Measurements from ENCODE around the gene DACH1. TPM values are rescaled to one million over a fixed set of nuclear protein-coding genes. Genes with fewer than 3 reads are reported as not detected.
A peak's percentile ranks its signal among the peaks of the same experiment; 100 is the strongest.

DACH1 gene
- total RNA-seq, 1 donor from 2014 or later = 23.6 TPM

DNA sequence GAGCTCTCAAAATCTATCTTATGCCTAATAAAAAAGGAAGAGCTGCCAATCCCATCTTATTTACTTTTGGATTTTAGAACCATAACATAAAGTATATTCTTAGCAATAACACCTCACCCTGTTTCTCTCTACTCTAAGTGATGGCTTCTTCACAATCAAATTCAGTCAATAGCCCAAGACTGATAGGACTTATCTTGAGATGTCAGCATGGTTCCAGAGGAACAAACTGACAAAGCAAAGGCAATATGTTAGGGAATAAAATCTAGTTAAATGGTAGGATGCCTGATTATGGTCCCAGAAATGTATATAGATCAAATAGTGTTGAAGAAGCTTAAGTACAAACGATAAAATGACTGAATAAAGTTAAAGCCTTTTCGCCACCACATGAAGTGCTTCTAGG lies 36.3 kb downstream of the DACH1 start:
- no peak for DNase-seq (ENCODE audit: extremely low read depth, low read depth, low spot score)

GRCh38 chr13:71830323-71830722 lies 36.7 kb downstream of the DACH1 start:
- DNase-seq (ENCODE audit: extremely low read depth, low read depth, low spot score) = no peak

- no peak for DNase-seq (ENCODE audit: extremely low read depth, low read depth, low spot score)
Observed at GRCh38 chr13:71829547-71829946, 37.5 kb downstream of the DACH1 start.

DNA sequence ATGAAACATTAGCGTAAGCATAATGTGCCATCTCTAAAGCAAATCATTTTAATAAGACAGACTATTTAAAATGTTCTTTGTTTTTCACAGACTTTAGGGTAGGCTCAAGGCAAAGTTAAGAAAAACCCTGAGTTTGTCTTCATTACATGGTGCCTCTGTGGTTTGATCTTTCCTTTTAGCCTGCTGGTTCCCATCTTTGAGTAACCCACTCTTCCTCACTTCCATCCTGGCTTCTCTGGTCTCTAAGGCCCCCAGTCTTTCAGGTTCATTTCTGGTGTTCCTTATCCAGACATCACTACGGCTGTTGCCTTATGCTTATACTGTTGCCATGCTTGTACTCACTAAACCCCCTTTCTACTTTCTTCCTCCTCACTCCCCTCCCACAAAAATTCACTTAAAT lies 38.4 kb downstream of the DACH1 start:
- DNase-seq (ENCODE audit: extremely low read depth, low read depth, low spot score) = no peak

- no peak for DNase-seq (ENCODE audit: extremely low read depth, low read depth, low spot score)
Observed at GRCh38 chr13:71828117-71828516, 38.9 kb downstream of the DACH1 start.

GRCh38 chr13:71827241-71827640 lies 39.8 kb downstream of the DACH1 start:
- no peak for DNase-seq (ENCODE audit: extremely low read depth, low read depth, low spot score)

GRCh38 chr13:71820699-71821098 lies 46.3 kb downstream of the DACH1 start:
- no peak for DNase-seq (ENCODE audit: extremely low read depth, low read depth, low spot score)

- no peak for DNase-seq (ENCODE audit: extremely low read depth, low read depth, low spot score)
Observed at GRCh38 chr13:71817335-71817734, 49.7 kb downstream of the DACH1 start.

DNA sequence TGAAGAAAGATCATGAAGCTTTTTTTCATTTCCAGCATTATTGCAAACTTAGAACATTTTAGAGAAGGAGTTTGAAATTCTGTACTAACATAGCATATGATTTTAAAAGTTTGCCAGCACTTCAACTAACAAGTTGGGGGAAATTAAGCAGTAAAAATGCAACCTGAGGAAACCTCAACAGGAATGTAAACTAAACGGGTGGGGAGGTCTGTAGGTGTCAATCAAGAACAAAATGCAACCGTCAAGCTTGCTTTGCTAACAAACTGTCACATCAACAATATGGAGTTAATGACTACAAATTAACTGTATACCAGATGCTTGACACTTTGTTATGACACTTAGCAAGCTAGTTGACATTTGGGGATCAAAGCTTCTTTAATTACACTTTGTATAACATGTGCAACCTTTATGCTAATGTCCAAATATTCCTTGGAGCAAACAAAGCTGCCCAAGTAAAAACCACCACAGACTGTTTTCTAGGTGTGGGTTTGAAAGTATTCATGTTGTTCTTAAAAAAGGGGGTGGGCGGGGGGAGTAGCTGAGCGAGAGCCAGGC lies 52.1 kb downstream of the DACH1 start:
- no peak for DNase-seq (ENCODE audit: extremely low read depth, low read depth, low spot score)

DNA sequence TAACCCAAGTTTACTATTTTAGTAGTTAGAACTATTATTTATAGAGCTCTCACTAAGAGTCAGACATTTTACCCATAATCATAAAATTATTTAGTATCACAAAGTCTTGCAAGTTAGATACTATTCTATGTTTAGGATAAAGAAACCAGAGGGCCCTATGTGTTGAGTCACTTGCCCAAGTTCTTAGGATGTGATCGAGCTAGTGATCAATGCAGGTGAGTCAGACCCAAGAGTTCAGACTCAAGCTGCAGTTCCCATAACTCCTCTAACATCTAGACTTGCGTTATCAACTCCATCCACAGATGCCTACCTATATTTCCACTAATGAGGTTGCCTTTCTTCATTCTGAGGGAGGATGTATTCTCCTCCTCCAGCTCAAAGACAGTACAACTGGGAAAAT lies 53.8 kb downstream of the DACH1 start:
- DNase-seq (ENCODE audit: extremely low read depth, low read depth, low spot score) = no peak

- DNase-seq (ENCODE audit: extremely low read depth, low read depth, low spot score) = no peak
Observed at GRCh38 chr13:71811344-71811743, 55.7 kb downstream of the DACH1 start.

DNA sequence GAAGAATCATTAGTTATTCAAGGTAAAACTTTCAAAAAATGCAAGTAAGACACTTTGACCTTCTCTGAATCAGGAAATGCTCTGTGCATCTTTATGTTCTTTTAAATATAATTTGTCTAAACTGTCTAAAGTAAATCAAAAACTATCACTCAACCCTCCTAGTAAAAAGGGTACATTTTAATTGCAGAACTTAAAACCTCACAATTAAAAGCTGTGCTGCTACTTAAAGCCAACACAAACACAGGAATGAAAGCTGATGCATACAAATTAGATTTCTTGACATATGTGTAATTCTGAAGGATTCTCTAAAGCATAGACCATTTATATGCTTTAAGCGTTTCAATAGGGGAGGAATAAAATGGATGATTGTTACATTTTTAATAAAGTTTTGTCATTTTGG lies 58.3 kb downstream of the DACH1 start:
- no peak for DNase-seq (ENCODE audit: extremely low read depth, low read depth, low spot score)

GRCh38 chr13:71806886-71807285 lies 60.1 kb downstream of the DACH1 start:
- DNase-seq (ENCODE audit: extremely low read depth, low read depth, low spot score) = no peak

GRCh38 chr13:71803066-71803465 lies 63.9 kb downstream of the DACH1 start:
- no peak for DNase-seq (ENCODE audit: extremely low read depth, low read depth, low spot score)

GRCh38 chr13:71801781-71802180 lies 65.2 kb downstream of the DACH1 start:
- no peak for DNase-seq (ENCODE audit: extremely low read depth, low read depth, low spot score)

DNA sequence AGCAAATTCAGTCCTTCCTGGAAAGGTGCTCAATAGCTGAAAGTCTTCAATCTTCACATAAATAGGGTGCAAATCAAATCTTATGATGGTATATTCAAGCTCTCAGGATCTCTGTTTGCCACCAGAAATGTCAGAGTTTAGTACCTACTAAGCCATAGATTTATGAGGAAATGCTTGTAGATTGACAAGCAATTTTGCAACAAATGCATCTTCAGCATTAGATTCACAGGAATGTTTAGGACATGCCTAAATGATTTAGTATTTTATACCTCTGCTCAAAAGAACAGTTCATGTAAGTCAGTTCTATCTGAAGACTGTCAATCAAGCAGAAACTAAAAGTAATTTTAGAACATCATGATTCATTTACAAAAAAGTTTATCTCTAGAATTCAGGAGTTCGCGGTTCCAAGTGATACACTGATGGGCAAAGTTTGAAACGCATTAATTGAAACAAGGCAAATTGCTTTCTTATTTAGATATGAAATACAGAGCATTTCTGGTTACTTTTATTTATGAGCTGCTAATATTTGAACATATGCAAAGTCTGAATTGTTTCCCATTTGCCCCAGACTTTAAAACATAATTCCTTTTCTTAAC lies 65.7 kb downstream of the DACH1 start:
- DNase-seq (ENCODE audit: extremely low read depth, low read depth, low spot score) = no peak

DNA sequence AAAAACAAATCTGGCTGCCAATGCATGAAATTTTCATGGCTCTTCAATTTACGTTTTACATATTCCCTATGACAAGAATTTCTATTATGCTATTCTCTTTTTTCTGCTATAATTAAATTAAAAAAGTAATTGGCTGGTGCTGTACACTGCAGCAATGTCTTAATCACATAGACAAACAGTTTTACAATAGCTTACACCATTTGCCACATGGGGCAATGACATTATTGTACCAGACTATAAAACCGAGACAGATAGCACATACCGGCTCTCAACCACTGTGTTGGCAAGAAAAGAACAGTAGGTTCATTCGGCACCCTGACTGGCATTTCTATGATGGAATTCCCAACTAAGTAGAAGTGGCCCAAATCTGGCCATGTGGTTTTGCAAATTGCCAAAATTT lies 67.7 kb downstream of the DACH1 start:
- no peak for DNase-seq (ENCODE audit: extremely low read depth, low read depth, low spot score)

GRCh38 chr13:71798707-71799106 lies 68.3 kb downstream of the DACH1 start:
- no peak for DNase-seq (ENCODE audit: extremely low read depth, low read depth, low spot score)

- no peak for DNase-seq (ENCODE audit: extremely low read depth, low read depth, low spot score)
Observed at GRCh38 chr13:71797517-71797916, 69.5 kb downstream of the DACH1 start.

DNA sequence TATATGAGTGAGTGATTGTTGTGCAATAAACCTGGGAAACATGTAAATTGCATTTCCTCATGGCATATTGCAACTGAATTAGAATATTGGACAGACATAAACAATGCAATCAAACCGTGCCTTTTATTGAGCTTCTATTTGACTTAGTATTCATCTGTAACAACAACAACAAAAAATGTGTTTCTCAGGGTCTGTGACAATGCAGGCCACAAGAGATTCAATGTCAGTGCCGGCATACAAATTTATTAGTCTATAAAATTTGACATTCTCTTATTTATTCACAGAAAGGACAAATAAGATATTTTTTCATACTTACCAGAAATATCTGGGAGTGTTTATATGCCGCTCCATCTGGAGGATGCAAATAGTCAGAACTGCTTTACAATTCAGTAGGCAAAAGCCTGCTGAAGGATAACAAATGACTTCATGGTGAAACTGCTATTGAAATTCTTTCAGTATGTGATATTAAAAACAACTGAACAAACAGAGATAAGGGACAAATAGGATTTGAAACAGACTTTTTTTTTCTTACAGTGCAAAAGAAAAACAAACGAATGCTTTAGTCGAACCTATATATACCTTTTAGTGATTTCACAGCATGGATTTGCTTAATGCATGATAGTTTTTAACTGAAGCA lies 77.2 kb downstream of the DACH1 start:
- peak; percentile 47 for DNase-seq (ENCODE audit: extremely low read depth, low read depth, low spot score)

- no peak for DNase-seq (ENCODE audit: extremely low read depth, low read depth, low spot score)
Observed at GRCh38 chr13:71789037-71789436, 78.0 kb downstream of the DACH1 start.

GRCh38 chr13:71787414-71787813 lies 79.6 kb downstream of the DACH1 start:
- no peak for DNase-seq (ENCODE audit: extremely low read depth, low read depth, low spot score)

GRCh38 chr13:71786875-71787274 lies 80.1 kb downstream of the DACH1 start:
- no peak for DNase-seq (ENCODE audit: extremely low read depth, low read depth, low spot score)
